ENCODE measurements around the gene ABCC1.

ABCC1 gene

GRCh38 chr16:16116841-16117240 is 167.4 kb downstream of the ABCC1 start:
- DNase-seq = no peak

DNA sequence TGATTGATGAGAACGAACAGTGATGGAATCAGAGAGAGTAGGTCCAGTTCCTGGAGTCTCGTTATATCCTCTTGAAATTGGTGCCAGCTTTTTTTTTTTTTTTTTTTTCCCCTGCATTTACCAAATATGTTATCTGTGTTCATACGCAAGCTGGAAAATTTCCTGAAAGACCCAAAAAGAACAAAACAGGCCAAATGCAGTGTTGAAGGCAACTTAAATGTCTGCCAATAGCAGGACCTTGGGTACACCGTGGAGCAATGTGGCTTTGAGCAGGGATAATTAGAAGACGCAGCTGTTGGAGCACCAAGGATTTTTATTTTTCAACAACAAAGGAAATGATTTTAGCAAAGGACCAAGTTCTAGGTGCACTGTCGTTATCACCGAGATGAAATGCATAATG is 168.9 kb downstream of the ABCC1 start:
- no peak for DNase-seq

GRCh38 chr16:16120044-16120381 is 170.6 kb downstream of the ABCC1 start:
- DNase-seq = no peak

GRCh38 chr16:16120382-16121184 is 171.2 kb downstream of the ABCC1 start:
- no peak for DNase-seq

- DNase-seq = no peak
Measured at GRCh38 chr16:16121185-16121727, 171.8 kb downstream of the ABCC1 start.

GRCh38 chr16:16122264-16122663 is 172.8 kb downstream of the ABCC1 start:
- no peak for DNase-seq

GRCh38 chr16:16124438-16124837 is 175.0 kb downstream of the ABCC1 start:
- no peak for DNase-seq

- no peak for DNase-seq
Measured at GRCh38 chr16:16124974-16125373, 175.6 kb downstream of the ABCC1 start.

DNA sequence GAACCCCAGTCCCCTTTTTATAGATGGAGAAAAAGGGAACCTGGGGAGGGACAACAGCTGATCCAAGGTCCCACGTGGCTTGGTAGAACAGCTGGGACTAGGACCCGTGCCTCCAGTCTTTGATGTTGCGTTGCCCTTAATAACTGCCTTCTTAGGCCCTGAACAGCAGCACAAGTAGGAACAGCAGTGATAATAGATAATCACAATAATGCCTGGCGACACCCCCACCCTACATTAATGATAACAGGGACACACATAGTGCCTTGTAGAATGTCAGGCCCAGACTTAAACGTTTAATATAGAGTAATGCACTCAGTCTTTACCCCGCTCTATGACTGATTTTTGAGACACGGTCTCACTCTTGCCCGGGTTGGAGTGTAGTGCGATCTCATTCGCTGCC is 177.5 kb downstream of the ABCC1 start:
- DNase-seq = no peak

GRCh38 chr16:16127469-16128116 is 178.2 kb downstream of the ABCC1 start:
- DNase-seq = peak; percentile 67 to 76

- DNase-seq = no peak
Measured at GRCh38 chr16:16131204-16131603, 181.8 kb downstream of the ABCC1 start.

DNA sequence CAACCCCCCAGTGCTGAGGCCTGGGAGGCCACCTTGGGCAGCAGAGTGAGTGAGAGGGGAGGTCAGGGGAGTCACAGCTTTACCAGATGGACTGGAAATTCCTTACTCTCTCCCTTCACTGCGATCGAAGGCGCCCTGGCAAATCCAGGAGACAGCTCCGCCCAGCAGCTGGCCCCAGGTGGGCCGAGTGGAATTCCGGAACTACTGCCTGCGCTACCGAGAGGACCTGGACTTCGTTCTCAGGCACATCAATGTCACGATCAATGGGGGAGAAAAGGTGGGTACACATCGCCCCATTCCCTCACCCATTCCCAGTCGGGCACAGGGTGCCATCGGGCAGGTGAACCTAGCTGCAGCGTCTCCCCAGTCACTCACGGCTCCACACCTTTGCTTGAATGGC is 182.2 kb downstream of the ABCC1 start:
- DNase-seq = no peak

GRCh38 chr16:16133943-16134604 is 184.7 kb downstream of the ABCC1 start:
- DNase-seq = no peak

DNA sequence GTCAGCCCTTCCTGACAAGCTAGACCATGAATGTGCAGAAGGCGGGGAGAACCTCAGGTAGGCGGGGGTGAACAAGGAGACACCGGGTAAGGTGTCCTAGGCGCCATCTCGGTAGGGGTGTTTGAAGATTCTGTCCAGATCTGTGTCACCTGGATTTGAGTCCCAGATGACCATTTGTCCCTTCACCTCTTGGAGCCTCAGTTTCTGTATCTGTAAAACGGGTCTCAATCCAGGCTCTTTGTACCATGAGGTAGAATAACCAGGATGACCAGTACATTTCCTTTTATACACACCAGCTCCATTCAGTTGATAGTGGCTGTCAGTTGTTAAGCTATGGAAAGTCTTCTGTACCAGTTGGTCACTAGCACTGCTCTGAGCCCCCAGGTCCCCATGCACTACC is 187.2 kb downstream of the ABCC1 start:
- DNase-seq = no peak

GRCh38 chr16:16137110-16137509 is 187.7 kb downstream of the ABCC1 start:
- no peak for DNase-seq

- DNase-seq = no peak
Measured at GRCh38 chr16:16138034-16138635, 188.7 kb downstream of the ABCC1 start.

DNA sequence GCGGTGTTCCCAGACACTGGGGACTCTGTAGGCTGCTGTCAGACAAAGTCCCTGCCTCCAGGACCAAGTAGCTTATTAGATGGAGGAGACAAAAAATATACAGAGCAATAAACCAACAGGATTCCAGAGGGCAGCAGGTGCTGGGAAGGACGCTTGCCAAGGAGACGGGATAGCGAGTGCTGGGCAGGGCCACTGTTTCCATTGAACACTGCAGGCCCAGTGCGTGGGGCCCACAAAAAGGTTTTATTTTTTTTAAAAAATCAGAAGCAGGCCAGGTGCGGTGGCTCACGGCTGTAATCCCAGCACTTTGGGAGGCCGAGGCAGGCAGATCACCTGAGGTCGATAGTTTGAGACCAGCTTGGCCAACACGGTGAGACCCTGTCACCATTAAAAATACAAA is 189.6 kb downstream of the ABCC1 start:
- no peak for DNase-seq

- DNase-seq = no peak
Measured at GRCh38 chr16:16139806-16140205, 190.4 kb downstream of the ABCC1 start.

GRCh38 chr16:16140537-16140936 is 191.1 kb downstream of the ABCC1 start:
- no peak for DNase-seq

DNA sequence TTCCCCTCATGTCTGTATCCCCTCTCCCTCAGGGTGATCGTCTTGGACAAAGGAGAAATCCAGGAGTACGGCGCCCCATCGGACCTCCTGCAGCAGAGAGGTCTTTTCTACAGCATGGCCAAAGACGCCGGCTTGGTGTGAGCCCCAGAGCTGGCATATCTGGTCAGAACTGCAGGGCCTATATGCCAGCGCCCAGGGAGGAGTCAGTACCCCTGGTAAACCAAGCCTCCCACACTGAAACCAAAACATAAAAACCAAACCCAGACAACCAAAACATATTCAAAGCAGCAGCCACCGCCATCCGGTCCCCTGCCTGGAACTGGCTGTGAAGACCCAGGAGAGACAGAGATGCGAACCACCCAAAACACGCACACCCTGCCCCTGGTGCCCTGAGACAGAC is 191.7 kb downstream of the ABCC1 start:
- DNase-seq = no peak

DNA sequence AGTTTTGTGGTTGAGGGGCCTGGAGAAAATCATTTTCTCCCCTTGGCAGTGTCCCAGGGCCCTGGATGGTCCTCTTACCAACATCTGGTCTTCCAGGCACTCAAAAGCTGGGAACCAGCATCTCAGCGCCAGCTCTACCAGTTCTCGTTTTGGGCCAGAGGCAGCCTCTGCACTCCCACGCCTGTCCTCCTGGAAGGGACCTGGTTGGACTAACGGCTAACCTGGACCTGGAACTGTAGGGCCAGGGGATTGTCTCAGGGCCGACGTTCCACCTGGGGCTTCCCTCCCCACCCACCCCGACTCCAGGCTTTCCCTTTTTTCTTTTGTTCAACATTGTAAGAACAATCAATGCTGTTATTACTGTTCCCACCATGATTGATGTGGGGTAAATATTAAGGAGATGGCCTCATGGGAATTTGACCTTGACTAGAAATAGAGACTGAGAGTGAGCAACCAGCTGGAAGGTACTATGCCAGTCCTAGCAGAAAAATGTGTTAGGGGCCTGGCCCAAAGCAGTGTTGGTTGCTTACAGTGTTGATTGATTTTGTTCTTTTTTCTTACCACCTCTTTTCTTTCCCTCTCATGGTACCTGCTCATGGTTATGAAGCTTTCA is 192.5 kb downstream of the ABCC1 start:
- DNase-seq = no peak

GRCh38 chr16:16143038-16143763 is 193.8 kb downstream of the ABCC1 start:
- DNase-seq = peak in 1 of 2 donors; percentile 4

Data from CD4-positive, alpha-beta T cell treated with Interleukin-1 beta for 1 hour (primary cell).